T-helper 1 cell treated with Interleukin-12 subunit alpha and Interleukin-12 subunit beta and Interleukin-4 antibody, amounts not matched to agents 30 ng/mL and 1 ng/mL, for 36 hours (primary cell): ENCODE results near the gene TGM4. TPM values are rescaled to one million over a fixed set of nuclear protein-coding genes. Genes with fewer than 3 reads are reported as not detected.

ENCODE experiments used
- intact Hi-C: fragments of 100-400 bp; cut with micrococcal nuclease; formaldehyde crosslinking; loops from one replicate; pipeline ENCODE4 v1.15.1; 2024
- total RNA-seq: library from RNA; stranded (reverse); gene quantifications from 2 replicates; pipeline ENCODE4 v1.2.3, GENCODE V29; 2022

TGM4 gene
- total RNA-seq, 1 donor from 2014 or later: not detected

GRCh38 chr3:44877333-44877732 is 2.9 kb downstream of the TGM4 start:
- intact Hi-C loops: no loop called here

GRCh38 chr3:44880284-44880683 is 5.9 kb downstream of the TGM4 start:
- intact Hi-C loops: no loop called here

- intact Hi-C loops: no loop called here
These were observed 9.0 kb downstream of the TGM4 start for GRCh38 chr3:44883213-44883955.

GRCh38 chr3:44883999-44884431 is 9.6 kb downstream of the TGM4 start:
- intact Hi-C loops: no loop called here

- intact Hi-C loops: no loop called here
These were observed 11.2 kb downstream of the TGM4 start for GRCh38 chr3:44885618-44886017.

- intact Hi-C loops: no loop called here
These were observed 12.2 kb downstream of the TGM4 start for GRCh38 chr3:44886561-44886960.

GRCh38 chr3:44887101-44887500 is 12.7 kb downstream of the TGM4 start:
- intact Hi-C loops: no loop called here

- intact Hi-C loops: no loop called here
These were observed 15.8 kb downstream of the TGM4 start for GRCh38 chr3:44890258-44890657.

GRCh38 chr3:44890852-44891251 is 16.4 kb downstream of the TGM4 start:
- intact Hi-C loops: no loop called here

- intact Hi-C loops: no loop called here
These were observed 18.3 kb downstream of the TGM4 start for GRCh38 chr3:44892689-44893088.

GRCh38 chr3:44893097-44893496 is 18.7 kb downstream of the TGM4 start:
- intact Hi-C loops: no loop called here

GRCh38 chr3:44894485-44894884 is 20.1 kb downstream of the TGM4 start:
- intact Hi-C loops: no loop called here

GRCh38 chr3:44896440-44896839 is 22.0 kb downstream of the TGM4 start:
- intact Hi-C loops: no loop called here

- intact Hi-C loops: no loop called here
These were observed 25.4 kb downstream of the TGM4 start for GRCh38 chr3:44899683-44900367.

GRCh38 chr3:44902628-44903027 is 28.2 kb downstream of the TGM4 start:
- intact Hi-C loops: no loop called here

GRCh38 chr3:44903314-44903713 is 28.9 kb downstream of the TGM4 start:
- intact Hi-C loops: no loop called here

- intact Hi-C loops: no loop called here
These were observed 29.3 kb downstream of the TGM4 start for GRCh38 chr3:44903751-44904150.

- intact Hi-C loops: no loop called here
These were observed 31.2 kb downstream of the TGM4 start for GRCh38 chr3:44905446-44906157.

- intact Hi-C loops: no loop called here
These were observed 32.6 kb downstream of the TGM4 start for GRCh38 chr3:44906997-44907396.

- intact Hi-C loops: no loop called here
These were observed 33.2 kb downstream of the TGM4 start for GRCh38 chr3:44907612-44908011.

- intact Hi-C loops: no loop called here
These were observed 34.7 kb downstream of the TGM4 start for GRCh38 chr3:44909063-44909462.

GRCh38 chr3:44910693-44911092 is 36.3 kb downstream of the TGM4 start:
- intact Hi-C loops: no loop called here
